Endodermal cell (in vitro differentiated cells): ENCODE measurements around the gene TSPO. TPM values are rescaled to one million over a fixed set of nuclear protein-coding genes. Genes with fewer than 3 reads are reported as not detected.

ENCODE experiments used
- DNase-seq: peaks from one replicate; pipeline ENCODE4 v3.0.0-alpha.2; 2017
- H3K27ac ChIP-seq: 2 replicates; pipeline ENCODE4 v1.5.1; 2013; ENCODE audit warnings: mild to moderate bottlenecking, low read depth, low read length, moderate library complexity
- H3K27me3 ChIP-seq: 2 replicates; pipeline ENCODE4 v1.6.1; 2013; ENCODE audit warnings: mild to moderate bottlenecking, low read length, moderate library complexity; ENCODE audit not compliant: insufficient read depth, control insufficient read depth, poor library complexity, severe bottlenecking
- H3K36me3 ChIP-seq: 2 replicates; pipeline ENCODE4 v1.7.0; 2013; ENCODE audit warnings: mild to moderate bottlenecking, low read length, moderate library complexity; ENCODE audit not compliant: control insufficient read depth, insufficient read depth
- H3K4me1 ChIP-seq: one replicate; pipeline ENCODE4 v1.7.0; 2013; ENCODE audit warnings: low read length; ENCODE audit not compliant: control insufficient read depth, insufficient read depth
- H3K4me3 ChIP-seq: 2 replicates; pipeline ENCODE4 v1.5.1; 2013; ENCODE audit warnings: mild to moderate bottlenecking, low read length, moderate library complexity
- H3K9ac ChIP-seq: 2 replicates; pipeline ENCODE4 v1.6.1; 2013; ENCODE audit warnings: mild to moderate bottlenecking, low read length, moderate library complexity; ENCODE audit not compliant: poor library complexity, severe bottlenecking; ENCODE audit errors: extremely low read depth
- H3K9me3 ChIP-seq: 2 replicates; pipeline ENCODE4 v1.6.1; 2013; ENCODE audit warnings: mild to moderate bottlenecking, low read length, moderate library complexity; ENCODE audit not compliant: control insufficient read depth
- H3K27ac Mint-ChIP-seq: 2 replicates; pipeline ENCODE4 v1.8.0; 2020; ENCODE audit warnings: mixed read lengths
- H3K27me3 Mint-ChIP-seq: 2 replicates; pipeline ENCODE4 v1.8.0; 2021; ENCODE audit warnings: mild to moderate bottlenecking, mixed read lengths; ENCODE audit not compliant: insufficient read depth
- H3K36me3 Mint-ChIP-seq: 2 replicates; pipeline ENCODE4 v1.8.0; 2020; ENCODE audit warnings: low read depth, mixed read lengths
- H3K4me1 Mint-ChIP-seq: 2 replicates; pipeline ENCODE4 v1.8.0; 2020; ENCODE audit warnings: mixed read lengths
- H3K4me3 Mint-ChIP-seq: 2 replicates; pipeline ENCODE4 v1.8.0; 2020; ENCODE audit warnings: mild to moderate bottlenecking, moderate library complexity, mixed read lengths
- H3K9me3 Mint-ChIP-seq: 2 replicates; pipeline ENCODE4 v1.8.0; 2020; ENCODE audit warnings: mild to moderate bottlenecking, mixed read lengths
- CTCF ChIP-seq: fragments of 200-600 bp; sonication (generic); conservative IDR thresholded peaks from 2 replicates; pipeline ENCODE4 v1.5.0; 2021; ENCODE audit warnings: antibody characterized with exemption, mild to moderate bottlenecking
- WGBS, 2 experiments: methylation state at CpG; one replicate each; pipeline versions ENCODE4 v1.1.5 to v1.1.7; 2013; ENCODE audit warnings: missing lambda C conversion rate in 2 of 2, mixed read lengths in 1 of 2; ENCODE audit not compliant: insufficient coverage in 1 of 2, insufficient read length in 1 of 2; 5-methylcytosine and 5-hydroxymethylcytosine counted together
- total RNA-seq, 2 donors: library from RNA; stranded (reverse); fragmentation: NEBNext Ultra II Directional in 1 of 2; extraction: Animal tissue kit (Norgen Biotek cat#: 25700) in 1 of 2; gene quantifications; 2 replicates in 1 of 2; 3 replicates in 1 of 2; pipeline ENCODE4 v1.2.1, GENCODE V29; 2021

Gene TSPO
- total RNA-seq, 2 donors from 2014 or later, result 9.6 to 12.3 TPM

GRCh38 chr22:43211941-43212433, 60.6 kb downstream of the TSPO start:
- no peak overlapping the region for H3K9ac ChIP-seq
- Mint-ChIP-seq H3K36me3 (no peaks in the 10 kb centered on the region), H3K9me3 (no peaks in the 10 kb centered on the region), H3K4me1 (peaks cover 12% of the 10 kb centered on the region), H3K4me3 (no peak overlapping the region), H3K27ac (no peak overlapping the region), H3K27me3 (no peaks in the 10 kb centered on the region)
- DNase-seq, result no peak
- H3K4me1 ChIP-seq, result peaks cover 6% of the 10 kb centered on the region
- H3K4me3 ChIP-seq, result no peak overlapping the region
- no peaks in the 10 kb centered on the region for H3K36me3 ChIP-seq
- 90 to 94% methylated on average over 6 to 13 of the region's 13 CpGs for WGBS, 2 experiments
- H3K27me3 ChIP-seq, result no peaks in the 10 kb centered on the region
- H3K9me3 ChIP-seq, result no peaks in the 10 kb centered on the region
- H3K27ac ChIP-seq, result no peak overlapping the region
- TF ChIP-seq CTCF, result no peak

- TF ChIP-seq CTCF, result no peak
- Mint-ChIP-seq H3K4me3 (no peak overlapping the region), H3K27me3 (no peaks in the 10 kb centered on the region), H3K36me3 (no peaks in the 10 kb centered on the region), H3K9me3 (no peaks in the 10 kb centered on the region), H3K4me1 (peaks cover 18% of the 10 kb centered on the region), H3K27ac (no peak overlapping the region)
- Histone ChIP-seq H3K4me3 (no peak overlapping the region), H3K9ac (no peak overlapping the region), H3K27ac (no peak overlapping the region), H3K4me1 (peaks cover 6% of the 10 kb centered on the region), H3K36me3 (no peaks in the 10 kb centered on the region), H3K9me3 (no peaks in the 10 kb centered on the region), H3K27me3 (no peaks in the 10 kb centered on the region)
- DNase-seq, result no peak
- 88 to 97% methylated on average over 7 to 23 of the region's 23 CpGs for WGBS, 2 experiments
Observed at GRCh38 chr22:43212434-43212952, 61.1 kb downstream of the TSPO start.

Other genes starting within 250 kb of the TSPO start
- 10 to 100 TPM; 60.7 to 61.4 TPM for gene PACSIN2, start 136.4 kb upstream of the TSPO start, total RNA-seq
- gene TTLL1, start 62.2 kb upstream of the TSPO start, total RNA-seq, result 10 to 100 TPM in 1 of 2 donors, 1 to 10 TPM in 1; 6.9 to 10.4 TPM
- 10 to 100 TPM in 1 of 2 donors, 1 to 10 TPM in 1; 5.8 to 13.3 TPM for gene BIK, start 40.8 kb upstream of the TSPO start, total RNA-seq
- 10 to 100 TPM; 17.1 to 19.9 TPM for gene MCAT, start 8.2 kb upstream of the TSPO start, total RNA-seq
- 10 to 100 TPM; 49.8 to 71.0 TPM for gene TTLL12, start 35.6 kb downstream of the TSPO start, total RNA-seq
- under 1 TPM; 0.13 to 0.95 TPM for gene SCUBE1, start 191.8 kb downstream of the TSPO start, total RNA-seq